Measurements from ENCODE around the gene RAB3GAP1.

RAB3GAP1 gene

DNA sequence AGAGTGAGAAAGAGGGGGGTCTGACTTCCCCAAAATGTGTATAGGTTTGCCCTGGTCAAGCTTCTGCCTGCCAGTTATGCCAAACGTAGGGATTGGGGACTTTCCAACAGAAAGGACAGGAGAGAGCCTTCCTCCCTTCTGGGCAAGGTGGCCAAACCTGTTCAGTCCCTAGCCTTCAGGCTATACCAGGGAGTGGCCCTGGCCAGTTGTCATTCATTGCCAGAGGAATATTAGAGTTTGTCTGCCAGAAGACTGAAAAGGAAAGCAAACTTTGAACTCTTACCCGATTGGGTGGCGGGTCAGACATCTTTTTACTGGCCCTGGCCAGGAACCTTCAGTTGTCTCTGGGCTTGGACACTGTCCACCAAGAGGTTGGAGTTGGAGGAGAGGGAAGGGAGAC lies 22.1 kb downstream of the RAB3GAP1 start:
- TF ChIP-seq ARNTL (CRISPR knock-in tag; IDR thresholded peaks at IDR 0.05; ENCODE audit: borderline replicate concordance, low read depth) (no peak), SNAI2 (CRISPR knock-in tag; IDR thresholded peaks at IDR 0.05) (no peak), ZNF8 (CRISPR knock-in tag; IDR thresholded peaks at IDR 0.05) (no peak), ISL1 (CRISPR knock-in tag; IDR thresholded peaks at IDR 0.05) (no peak), BACH2 (CRISPR knock-in tag; IDR thresholded peaks at IDR 0.05; ENCODE audit: borderline replicate concordance) (no peak), OSR1 (CRISPR knock-in tag; IDR thresholded peaks at IDR 0.05) (no peak)
- TF ChIP-seq, protein P1, sequence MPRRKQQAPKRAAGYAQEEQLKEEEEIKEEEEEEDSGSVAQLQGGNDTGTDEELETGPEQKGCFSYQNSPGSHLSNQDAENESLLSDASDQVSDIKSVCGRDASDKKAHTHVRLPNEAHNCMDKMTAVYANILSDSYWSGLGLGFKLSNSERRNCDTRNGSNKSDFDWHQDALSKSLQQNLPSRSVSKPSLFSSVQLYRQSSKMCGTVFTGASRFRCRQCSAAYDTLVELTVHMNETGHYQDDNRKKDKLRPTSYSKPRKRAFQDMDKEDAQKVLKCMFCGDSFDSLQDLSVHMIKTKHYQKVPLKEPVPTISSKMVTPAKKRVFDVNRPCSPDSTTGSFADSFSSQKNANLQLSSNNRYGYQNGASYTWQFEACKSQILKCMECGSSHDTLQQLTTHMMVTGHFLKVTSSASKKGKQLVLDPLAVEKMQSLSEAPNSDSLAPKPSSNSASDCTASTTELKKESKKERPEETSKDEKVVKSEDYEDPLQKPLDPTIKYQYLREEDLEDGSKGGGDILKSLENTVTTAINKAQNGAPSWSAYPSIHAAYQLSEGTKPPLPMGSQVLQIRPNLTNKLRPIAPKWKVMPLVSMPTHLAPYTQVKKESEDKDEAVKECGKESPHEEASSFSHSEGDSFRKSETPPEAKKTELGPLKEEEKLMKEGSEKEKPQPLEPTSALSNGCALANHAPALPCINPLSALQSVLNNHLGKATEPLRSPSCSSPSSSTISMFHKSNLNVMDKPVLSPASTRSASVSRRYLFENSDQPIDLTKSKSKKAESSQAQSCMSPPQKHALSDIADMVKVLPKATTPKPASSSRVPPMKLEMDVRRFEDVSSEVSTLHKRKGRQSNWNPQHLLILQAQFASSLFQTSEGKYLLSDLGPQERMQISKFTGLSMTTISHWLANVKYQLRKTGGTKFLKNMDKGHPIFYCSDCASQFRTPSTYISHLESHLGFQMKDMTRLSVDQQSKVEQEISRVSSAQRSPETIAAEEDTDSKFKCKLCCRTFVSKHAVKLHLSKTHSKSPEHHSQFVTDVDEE (CRISPR knock-in tag; IDR thresholded peaks at IDR 0.05): no peak
- ATAC-seq: no peak

DNA sequence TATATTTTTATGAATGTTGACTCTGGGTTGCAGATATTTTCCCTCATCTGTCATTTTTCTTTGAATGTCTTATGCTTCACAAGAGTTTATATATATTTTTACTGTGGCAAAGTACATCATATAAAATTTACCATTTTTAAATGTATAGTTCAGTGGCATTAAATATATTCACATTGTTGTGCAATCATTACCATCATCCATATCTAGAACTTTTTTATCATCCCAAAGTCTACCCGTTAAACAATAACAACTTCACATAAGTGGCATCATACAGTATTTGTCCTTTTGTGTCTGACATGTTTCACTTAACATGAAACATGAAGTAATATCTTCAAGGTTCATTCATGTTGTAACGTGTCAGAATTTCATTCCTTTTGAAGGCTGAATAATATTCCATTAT lies 24.5 kb downstream of the RAB3GAP1 start:
- ATAC-seq: no peak
- no peak for TF ChIP-seq SNAI2 (CRISPR knock-in tag; IDR thresholded peaks at IDR 0.05)
- TF ChIP-seq BACH2 (CRISPR knock-in tag; IDR thresholded peaks at IDR 0.05; ENCODE audit: borderline replicate concordance): no peak
- TF ChIP-seq, protein P1 (CRISPR knock-in tag; IDR thresholded peaks at IDR 0.05): no peak
- TF ChIP-seq, protein P2, sequence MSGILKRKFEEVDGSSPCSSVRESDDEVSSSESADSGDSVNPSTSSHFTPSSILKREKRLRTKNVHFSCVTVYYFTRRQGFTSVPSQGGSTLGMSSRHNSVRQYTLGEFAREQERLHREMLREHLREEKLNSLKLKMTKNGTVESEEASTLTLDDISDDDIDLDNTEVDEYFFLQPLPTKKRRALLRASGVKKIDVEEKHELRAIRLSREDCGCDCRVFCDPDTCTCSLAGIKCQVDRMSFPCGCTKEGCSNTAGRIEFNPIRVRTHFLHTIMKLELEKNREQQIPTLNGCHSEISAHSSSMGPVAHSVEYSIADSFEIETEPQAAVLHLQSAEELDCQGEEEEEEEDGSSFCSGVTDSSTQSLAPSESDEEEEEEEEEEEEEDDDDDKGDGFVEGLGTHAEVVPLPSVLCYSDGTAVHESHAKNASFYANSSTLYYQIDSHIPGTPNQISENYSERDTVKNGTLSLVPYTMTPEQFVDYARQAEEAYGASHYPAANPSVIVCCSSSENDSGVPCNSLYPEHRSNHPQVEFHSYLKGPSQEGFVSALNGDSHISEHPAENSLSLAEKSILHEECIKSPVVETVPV (CRISPR knock-in tag; IDR thresholded peaks at IDR 0.05): no peak
- TF ChIP-seq GLIS3 (CRISPR knock-in tag; IDR thresholded peaks at IDR 0.05): no peak
- no peak for TF ChIP-seq ZC3H10 (CRISPR knock-in tag; IDR thresholded peaks at IDR 0.05)
- TF ChIP-seq ZNF565 (CRISPR knock-in tag; conservative IDR thresholded peaks at IDR 0.05; ENCODE audit: low read depth): no peak
- no peak for TF ChIP-seq OSR1 (CRISPR knock-in tag; IDR thresholded peaks at IDR 0.05)
- no peak for TF ChIP-seq RARB (CRISPR knock-in tag; IDR thresholded peaks at IDR 0.05)
- no peak for TF ChIP-seq ZNF8 (CRISPR knock-in tag; IDR thresholded peaks at IDR 0.05)
- no peak for TF ChIP-seq TCF4 (CRISPR knock-in tag; IDR thresholded peaks at IDR 0.05; ENCODE audit: borderline replicate concordance)
- TF ChIP-seq PPARA (CRISPR knock-in tag; IDR thresholded peaks at IDR 0.05; ENCODE audit: borderline replicate concordance): no peak
- no peak for TF ChIP-seq ZNF70 (CRISPR knock-in tag; IDR thresholded peaks at IDR 0.05)
- TF ChIP-seq, protein P3, sequence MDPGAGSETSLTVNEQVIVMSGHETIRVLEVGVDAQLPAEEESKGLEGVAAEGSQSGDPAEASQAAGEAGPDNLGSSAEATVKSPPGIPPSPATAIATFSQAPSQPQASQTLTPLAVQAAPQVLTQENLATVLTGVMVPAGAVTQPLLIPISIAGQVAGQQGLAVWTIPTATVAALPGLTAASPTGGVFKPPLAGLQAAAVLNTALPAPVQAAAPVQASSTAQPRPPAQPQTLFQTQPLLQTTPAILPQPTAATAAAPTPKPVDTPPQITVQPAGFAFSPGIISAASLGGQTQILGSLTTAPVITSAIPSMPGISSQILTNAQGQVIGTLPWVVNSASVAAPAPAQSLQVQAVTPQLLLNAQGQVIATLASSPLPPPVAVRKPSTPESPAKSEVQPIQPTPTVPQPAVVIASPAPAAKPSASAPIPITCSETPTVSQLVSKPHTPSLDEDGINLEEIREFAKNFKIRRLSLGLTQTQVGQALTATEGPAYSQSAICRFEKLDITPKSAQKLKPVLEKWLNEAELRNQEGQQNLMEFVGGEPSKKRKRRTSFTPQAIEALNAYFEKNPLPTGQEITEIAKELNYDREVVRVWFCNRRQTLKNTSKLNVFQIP (CRISPR knock-in tag; IDR thresholded peaks at IDR 0.05; ENCODE audit: borderline replicate concordance, low read depth): no peak
- TF ChIP-seq, protein P4, sequence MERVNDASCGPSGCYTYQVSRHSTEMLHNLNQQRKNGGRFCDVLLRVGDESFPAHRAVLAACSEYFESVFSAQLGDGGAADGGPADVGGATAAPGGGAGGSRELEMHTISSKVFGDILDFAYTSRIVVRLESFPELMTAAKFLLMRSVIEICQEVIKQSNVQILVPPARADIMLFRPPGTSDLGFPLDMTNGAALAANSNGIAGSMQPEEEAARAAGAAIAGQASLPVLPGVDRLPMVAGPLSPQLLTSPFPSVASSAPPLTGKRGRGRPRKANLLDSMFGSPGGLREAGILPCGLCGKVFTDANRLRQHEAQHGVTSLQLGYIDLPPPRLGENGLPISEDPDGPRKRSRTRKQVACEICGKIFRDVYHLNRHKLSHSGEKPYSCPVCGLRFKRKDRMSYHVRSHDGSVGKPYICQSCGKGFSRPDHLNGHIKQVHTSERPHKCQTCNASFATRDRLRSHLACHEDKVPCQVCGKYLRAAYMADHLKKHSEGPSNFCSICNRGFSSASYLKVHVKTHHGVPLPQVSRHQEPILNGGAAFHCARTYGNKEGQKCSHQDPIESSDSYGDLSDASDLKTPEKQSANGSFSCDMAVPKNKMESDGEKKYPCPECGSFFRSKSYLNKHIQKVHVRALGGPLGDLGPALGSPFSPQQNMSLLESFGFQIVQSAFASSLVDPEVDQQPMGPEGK (CRISPR knock-in tag; IDR thresholded peaks at IDR 0.05; ENCODE audit: borderline replicate concordance): no peak

DNA sequence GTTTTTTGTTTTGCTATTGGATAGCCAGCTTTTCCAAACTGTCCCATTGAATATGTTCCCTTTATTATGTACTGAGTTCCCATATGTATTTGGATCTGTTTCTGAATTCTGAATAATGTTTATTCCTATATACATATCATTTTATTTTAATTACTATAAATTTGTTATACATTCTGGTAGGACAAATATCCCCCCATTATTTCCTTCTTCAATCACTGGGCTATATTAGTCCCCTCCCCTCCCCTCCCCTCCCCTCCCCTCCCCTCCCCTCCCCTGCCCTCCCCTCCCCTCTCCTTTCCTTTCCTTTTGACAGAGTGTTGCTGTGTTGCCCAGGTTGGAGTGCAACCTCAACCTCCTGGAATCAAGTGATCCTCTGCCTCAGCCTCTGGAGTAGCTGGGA lies 26.3 kb downstream of the RAB3GAP1 start:
- no peak for ATAC-seq
- TF ChIP-seq, protein P5, sequence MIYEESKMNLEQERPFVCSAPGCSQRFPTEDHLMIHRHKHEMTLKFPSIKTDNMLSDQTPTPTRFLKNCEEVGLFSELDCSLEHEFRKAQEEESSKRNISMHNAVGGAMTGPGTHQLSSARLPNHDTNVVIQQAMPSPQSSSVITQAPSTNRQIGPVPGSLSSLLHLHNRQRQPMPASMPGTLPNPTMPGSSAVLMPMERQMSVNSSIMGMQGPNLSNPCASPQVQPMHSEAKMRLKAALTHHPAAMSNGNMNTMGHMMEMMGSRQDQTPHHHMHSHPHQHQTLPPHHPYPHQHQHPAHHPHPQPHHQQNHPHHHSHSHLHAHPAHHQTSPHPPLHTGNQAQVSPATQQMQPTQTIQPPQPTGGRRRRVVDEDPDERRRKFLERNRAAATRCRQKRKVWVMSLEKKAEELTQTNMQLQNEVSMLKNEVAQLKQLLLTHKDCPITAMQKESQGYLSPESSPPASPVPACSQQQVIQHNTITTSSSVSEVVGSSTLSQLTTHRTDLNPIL (CRISPR knock-in tag; IDR thresholded peaks at IDR 0.05; ENCODE audit: low read depth): no peak
- no peak for TF ChIP-seq CSDC2 (CRISPR knock-in tag; IDR thresholded peaks at IDR 0.05)
- TF ChIP-seq ZC3H10 (CRISPR knock-in tag; IDR thresholded peaks at IDR 0.05): no peak
- TF ChIP-seq ZFP30 (CRISPR knock-in tag; IDR thresholded peaks at IDR 0.05): no peak
- TF ChIP-seq PPARA (CRISPR knock-in tag; IDR thresholded peaks at IDR 0.05; ENCODE audit: borderline replicate concordance): no peak
- TF ChIP-seq ISL1 (CRISPR knock-in tag; IDR thresholded peaks at IDR 0.05): no peak
- TF ChIP-seq TCF4 (CRISPR knock-in tag; IDR thresholded peaks at IDR 0.05; ENCODE audit: borderline replicate concordance): no peak
- no peak for TF ChIP-seq OSR1 (CRISPR knock-in tag; IDR thresholded peaks at IDR 0.05)
- TF ChIP-seq, protein P2 (CRISPR knock-in tag; IDR thresholded peaks at IDR 0.05): no peak
- TF ChIP-seq ESRRG (CRISPR knock-in tag; IDR thresholded peaks at IDR 0.05): no peak
- no peak for TF ChIP-seq ZFP3 (CRISPR knock-in tag; IDR thresholded peaks at IDR 0.05)
- no peak for TF ChIP-seq ARNTL (CRISPR knock-in tag; IDR thresholded peaks at IDR 0.05; ENCODE audit: borderline replicate concordance, low read depth)
- TF ChIP-seq BACH2 (CRISPR knock-in tag; IDR thresholded peaks at IDR 0.05; ENCODE audit: borderline replicate concordance): no peak
- TF ChIP-seq, protein P3 (CRISPR knock-in tag; IDR thresholded peaks at IDR 0.05; ENCODE audit: borderline replicate concordance, low read depth): no peak
